Loucy (cell line): ENCODE data around the gene INPP5D.

Experiments used
- H2AFZ ChIP-seq: fragments of 200-600 bp; sonication (generic); 2 replicates; pipeline ENCODE4 v1.6.0; 2016; ENCODE audit warnings: antibody characterized with exemption, mild to moderate bottlenecking, low read length, moderate library complexity
- H3F3A ChIP-seq: fragments of 200-600 bp; 2 replicates; pipeline ENCODE4 v1.6.0; 2016; ENCODE audit warnings: antibody characterized with exemption, low read depth, mild to moderate bottlenecking
- H3K27me3 ChIP-seq: fragments of 200-600 bp; sonication (generic); 2 replicates; pipeline ENCODE4 v1.6.1; 2014; ENCODE audit warnings: low read length, mild to moderate bottlenecking; ENCODE audit not compliant: insufficient read depth, poor library complexity, severe bottlenecking
- H3K36me3 ChIP-seq: fragments of 200-600 bp; sonication (generic); 2 replicates; pipeline ENCODE4 v1.6.1; 2016; ENCODE audit warnings: low read length; ENCODE audit not compliant: insufficient read depth
- H3K4me1 ChIP-seq: fragments of 200-600 bp; sonication (generic); 2 replicates; pipeline ENCODE4 v1.5.1; 2014; ENCODE audit warnings: low read length, mild to moderate bottlenecking; ENCODE audit not compliant: insufficient read depth, poor library complexity, severe bottlenecking
- H3K4me2 ChIP-seq: fragments of 200-600 bp; sonication (generic); 2 replicates; pipeline ENCODE4 v1.6.0; 2014; ENCODE audit warnings: antibody characterized with exemption, low read length, low read depth, mild to moderate bottlenecking; ENCODE audit not compliant: poor library complexity, severe bottlenecking
- H3K4me3 ChIP-seq: fragments of 200-600 bp; sonication (generic); 2 replicates; pipeline ENCODE4 v1.5.1; 2014; ENCODE audit warnings: low read length, mild to moderate bottlenecking, mixed read lengths; ENCODE audit not compliant: poor library complexity, severe bottlenecking
- H3K79me2 ChIP-seq: fragments of 200-600 bp; sonication (generic); 2 replicates; pipeline ENCODE4 v1.6.1; 2014; ENCODE audit warnings: low read length; ENCODE audit not compliant: insufficient read depth
- H3K9ac ChIP-seq: fragments of 200-600 bp; sonication (generic); 2 replicates; pipeline ENCODE4 v1.6.0; 2014; ENCODE audit warnings: mild to moderate bottlenecking, low read depth, low read length, moderate library complexity; ENCODE audit not compliant: poor library complexity, severe bottlenecking
- H3K9me2 ChIP-seq: fragments of 200-600 bp; sonication (generic); replicated peaks from 2 replicates; pipeline ENCODE4 v1.6.1; 2016; ENCODE audit warnings: low read depth, low read length, mixed read lengths
- H3K9me3 ChIP-seq: fragments of 200-600 bp; sonication (generic); 2 replicates; pipeline ENCODE4 v1.6.1; 2014; ENCODE audit warnings: mild to moderate bottlenecking, antibody characterized with exemption, low read length, low read depth; ENCODE audit not compliant: insufficient read depth
- H4K20me1 ChIP-seq: fragments of 200-600 bp; sonication (generic); 2 replicates; pipeline ENCODE4 v1.6.0; 2014; ENCODE audit warnings: antibody characterized with exemption, low read length, mild to moderate bottlenecking; ENCODE audit not compliant: insufficient read depth, poor library complexity, severe bottlenecking
- EZH2phosphoT487 ChIP-seq: fragments of 200-600 bp; IDR thresholded peaks from 2 replicates; pipeline ENCODE4 v1.6.1; 2018; ENCODE audit warnings: antibody characterized with exemption, mild to moderate bottlenecking, moderate library complexity, borderline replicate concordance
- TF ChIP-seq, protein P1 (sequence below): fragments of 200-600 bp; sonication (generic); conservative IDR thresholded peaks from 2 replicates; pipeline ENCODE4 v1.5.1; 2014; ENCODE audit warnings: mild to moderate bottlenecking, antibody characterized with exemption, low read length

The INPP5D gene

DNA sequence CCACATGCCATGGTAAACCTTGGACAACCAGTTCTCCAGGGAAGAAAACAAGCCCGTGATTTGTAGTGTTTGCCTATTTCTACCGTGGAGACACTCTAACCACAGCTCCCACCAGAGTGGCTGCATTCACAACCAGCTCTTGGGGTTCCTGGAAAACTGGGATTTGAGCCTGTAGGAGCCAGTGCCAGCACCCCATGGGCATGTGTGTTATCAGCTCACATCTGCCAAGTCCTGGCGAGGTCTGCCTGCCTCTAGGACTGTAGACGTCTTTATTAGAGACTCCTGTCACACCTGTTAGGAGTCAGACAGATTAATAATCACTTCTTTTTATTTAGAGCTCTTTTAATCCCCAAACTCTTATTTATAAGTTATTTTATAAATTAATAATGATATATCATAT, 41.0 kb downstream of the INPP5D start:
- peaks cover 54% of the 10 kb centered on the region for H4K20me1 ChIP-seq
- peak overlapping the region; percentile 55 for H3K4me3 ChIP-seq
- peaks cover 92% of the 10 kb centered on the region for H3K79me2 ChIP-seq
- H3F3A ChIP-seq, result no peaks in the 10 kb centered on the region
- peaks cover 24% of the 10 kb centered on the region for H3K4me1 ChIP-seq
- no peaks in the 10 kb centered on the region for H3K9me3 ChIP-seq
- peak overlapping the region; percentile 46 for H3K9ac ChIP-seq
- no peak overlapping the region for H2AFZ ChIP-seq
- no peaks in the 10 kb centered on the region for H3K9me2 ChIP-seq
- TF ChIP-seq EZH2phosphoT487, result no peak
- TF ChIP-seq, protein P1, sequence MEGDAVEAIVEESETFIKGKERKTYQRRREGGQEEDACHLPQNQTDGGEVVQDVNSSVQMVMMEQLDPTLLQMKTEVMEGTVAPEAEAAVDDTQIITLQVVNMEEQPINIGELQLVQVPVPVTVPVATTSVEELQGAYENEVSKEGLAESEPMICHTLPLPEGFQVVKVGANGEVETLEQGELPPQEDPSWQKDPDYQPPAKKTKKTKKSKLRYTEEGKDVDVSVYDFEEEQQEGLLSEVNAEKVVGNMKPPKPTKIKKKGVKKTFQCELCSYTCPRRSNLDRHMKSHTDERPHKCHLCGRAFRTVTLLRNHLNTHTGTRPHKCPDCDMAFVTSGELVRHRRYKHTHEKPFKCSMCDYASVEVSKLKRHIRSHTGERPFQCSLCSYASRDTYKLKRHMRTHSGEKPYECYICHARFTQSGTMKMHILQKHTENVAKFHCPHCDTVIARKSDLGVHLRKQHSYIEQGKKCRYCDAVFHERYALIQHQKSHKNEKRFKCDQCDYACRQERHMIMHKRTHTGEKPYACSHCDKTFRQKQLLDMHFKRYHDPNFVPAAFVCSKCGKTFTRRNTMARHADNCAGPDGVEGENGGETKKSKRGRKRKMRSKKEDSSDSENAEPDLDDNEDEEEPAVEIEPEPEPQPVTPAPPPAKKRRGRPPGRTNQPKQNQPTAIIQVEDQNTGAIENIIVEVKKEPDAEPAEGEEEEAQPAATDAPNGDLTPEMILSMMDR, result no peak
- H3K4me2 ChIP-seq, result peak overlapping the region; percentile 80
- no peaks in the 10 kb centered on the region for H3K27me3 ChIP-seq
- H3K36me3 ChIP-seq, result peaks cover 34% of the 10 kb centered on the region; the same call in 1 of the 2 replicates

DNA sequence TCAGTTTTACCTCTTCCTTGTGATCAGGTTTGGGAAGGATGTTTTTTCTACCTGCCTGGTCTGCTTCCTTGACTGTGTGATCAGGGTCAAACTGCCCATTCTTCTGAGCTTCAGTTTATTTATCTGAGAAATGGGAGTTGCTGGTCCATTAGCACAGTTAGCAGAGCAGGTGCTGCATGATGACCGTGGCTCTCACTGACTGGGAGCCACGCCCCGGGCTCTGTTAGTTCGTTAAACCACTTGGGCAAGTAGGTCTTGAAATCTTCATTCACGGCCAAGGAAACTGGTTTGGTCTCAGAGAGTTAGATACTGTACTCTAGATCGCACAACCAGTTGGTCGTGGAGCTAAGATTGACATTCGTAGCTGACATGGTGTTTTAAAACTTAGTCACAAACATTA, 41.7 kb downstream of the INPP5D start:
- no peaks in the 10 kb centered on the region for H3K9me3 ChIP-seq
- H3K4me2 ChIP-seq, result no peak overlapping the region
- peaks cover 92% of the 10 kb centered on the region for H3K79me2 ChIP-seq
- peaks cover 34% of the 10 kb centered on the region; the same call in 1 of the 2 replicates for H3K36me3 ChIP-seq
- no peaks in the 10 kb centered on the region for H3K9me2 ChIP-seq
- peaks cover 24% of the 10 kb centered on the region for H3K4me1 ChIP-seq
- no peak overlapping the region for H3K4me3 ChIP-seq
- TF ChIP-seq, protein P1, result no peak
- TF ChIP-seq EZH2phosphoT487, result no peak
- peaks cover 61% of the 10 kb centered on the region for H4K20me1 ChIP-seq
- no peaks in the 10 kb centered on the region for H3K27me3 ChIP-seq
- no peak overlapping the region for H3K9ac ChIP-seq
- H3F3A ChIP-seq, result no peaks in the 10 kb centered on the region
- H2AFZ ChIP-seq, result no peak overlapping the region

DNA sequence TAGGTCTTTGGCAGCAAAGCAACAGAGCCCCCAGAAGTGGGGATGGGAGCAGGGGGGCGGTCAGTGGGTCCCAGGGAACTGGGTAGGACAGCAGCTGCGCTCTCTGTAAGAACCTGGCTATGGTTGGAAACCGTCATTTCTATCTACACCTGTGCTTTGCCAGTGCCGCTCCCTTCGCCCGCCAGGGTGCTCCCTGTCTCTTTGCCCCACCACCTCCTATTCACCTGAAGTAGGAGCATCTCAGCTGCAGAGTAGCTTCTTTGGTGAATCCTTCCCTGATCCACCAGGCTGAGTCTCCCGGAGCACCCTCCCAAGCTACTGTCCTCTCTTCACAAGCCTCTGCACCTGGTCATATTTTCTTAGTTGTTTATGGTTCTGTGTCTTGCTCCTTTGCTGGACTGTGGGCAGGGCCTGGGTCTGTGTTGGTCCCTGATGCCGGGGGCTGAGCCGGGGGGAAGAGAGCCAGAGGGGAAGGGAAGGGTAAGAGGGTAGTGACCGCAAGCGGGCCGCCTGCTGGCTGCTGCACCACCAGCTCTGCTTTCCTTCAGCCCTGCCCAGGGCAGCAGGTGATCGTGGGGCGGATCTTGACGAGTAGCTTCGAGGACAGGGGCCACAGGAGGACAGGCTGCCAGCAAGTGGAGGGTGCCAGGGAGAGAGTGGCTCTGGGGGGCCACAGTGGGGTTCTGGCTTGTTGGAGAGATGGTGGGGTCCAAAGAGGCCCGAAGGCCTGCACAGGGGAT, 45.2 kb downstream of the INPP5D start:
- H3K36me3 ChIP-seq, result peaks cover 22% of the 10 kb centered on the region; the same call in 1 of the 2 replicates
- peaks cover 91% of the 10 kb centered on the region for H3K79me2 ChIP-seq

More for the DNA sequence above, 45.2 kb downstream of the INPP5D start:
- Histone ChIP-seq H3K4me2 (no peak overlapping the region), H3K9ac (no peak overlapping the region), H3K27me3 (no peaks in the 10 kb centered on the region), H3K4me1 (peaks cover 10% of the 10 kb centered on the region), H3K9me3 (no peaks in the 10 kb centered on the region), H3K4me3 (no peak overlapping the region), H2AFZ (no peak overlapping the region), H3K9me2 (no peaks in the 10 kb centered on the region), H3F3A (no peaks in the 10 kb centered on the region), H4K20me1 (peaks cover 61% of the 10 kb centered on the region)
- TF ChIP-seq, protein P1, result no peak
- TF ChIP-seq EZH2phosphoT487, result no peak
